Esophagus (tissue), 2 donors: ENCODE measurements around the gene TMEM201. TPM values are rescaled to one million over a fixed set of nuclear protein-coding genes. Genes with fewer than 3 reads are reported as not detected.

Experiments
- H3K27ac ChIP-seq, 2 donors: one replicate each; pipeline ENCODE4 v1.5.1; 2013; ENCODE audit warnings: low read depth in 2 of 2, mild to moderate bottlenecking in 2 of 2, inconsistent platforms in 1 of 2, low read length in 1 of 2, moderate library complexity in 1 of 2
- H3K27me3 ChIP-seq, 2 donors: one replicate each; pipeline ENCODE4 v1.6.1; 2013; ENCODE audit warnings: low read length in 2 of 2, control low read depth in 1 of 2, mild to moderate bottlenecking in 1 of 2; ENCODE audit not compliant: insufficient read depth in 2 of 2, control insufficient read depth in 1 of 2
- H3K36me3 ChIP-seq, 2 donors: one replicate each; pipeline ENCODE4 v1.6.1; 2013; ENCODE audit warnings: low read length in 1 of 2; ENCODE audit not compliant: control insufficient read depth in 2 of 2, insufficient read depth in 2 of 2
- H3K4me1 ChIP-seq, 2 donors: one replicate each; pipeline ENCODE4 v1.6.1; 2013; ENCODE audit warnings: low read length in 1 of 2; ENCODE audit not compliant: control insufficient read depth in 2 of 2, insufficient read depth in 2 of 2
- H3K4me3 ChIP-seq, 2 donors: one replicate each; pipeline ENCODE4 v1.5.1; 2013; ENCODE audit warnings: low read length in 2 of 2, mild to moderate bottlenecking in 2 of 2, low read depth in 1 of 2, moderate library complexity in 1 of 2
- H3K9me3 ChIP-seq, 2 donors: one replicate each; pipeline ENCODE4 v1.6.1; 2013; ENCODE audit warnings: mild to moderate bottlenecking in 2 of 2, low read depth in 1 of 2, low read length in 1 of 2, moderate library complexity in 1 of 2; ENCODE audit not compliant: control insufficient read depth in 2 of 2, insufficient read depth in 1 of 2
- WGBS, 2 donors: extraction: QIAGEN DNeasy Blood & Tissue Kit; methylation state at CpG; one replicate each; pipeline ENCODE4 v1.1.7; 2013; 5-methylcytosine and 5-hydroxymethylcytosine counted together
- polyA plus RNA-seq, 2 donors: library from polyadenylated mRNA; stranded (reverse); fragments of 200-250 nt; gene quantifications; one replicate each; pipeline ENCODE4 v1.2.3, GENCODE V29; 2013
- donor health status: healthy with polysubstance abuse.
- donor health status: Bipolar disorder and iron deficiency.

TMEM201 gene
- 1 to 10 TPM; 4.7 to 6.0 TPM for polyA plus RNA-seq

GRCh38 chr1:9588551-9589143 lies at the start of gene TMEM201:
Gene TMEM201, plus strand, starts transcription at chr1:9588911. Its CDS starts 20 bp downstream, at chr1:9588931.
- Histone ChIP-seq H3K27me3 (no peaks in the 10 kb centered on the region), H3K9me3 (no peaks in the 10 kb centered on the region), H3K27ac (peak within 1 kb of the TSS; percentile 64 to 78), H3K36me3 (no peaks in the 10 kb centered on the region), H3K4me1 (peaks cover 5 to 26% of the 10 kb centered on the region in 2 donors), H3K4me3 (peak within 1 kb of the TSS; percentile 60 to 84)
- WGBS, 2 donors, result 1% methylated on average over 66 to 94 of the region's 94 CpGs

- peaks cover 0 to 8% of the 10 kb centered on the region in 2 donors for H3K4me1 ChIP-seq
- H3K4me3 ChIP-seq, result peak within 1 kb of the TSS; percentile 67 to 84
- H3K36me3 ChIP-seq, result no peaks in the 10 kb centered on the region
- 0 to 1% methylated on average over 92 of the region's 92 CpGs for WGBS, 2 donors
- H3K27me3 ChIP-seq, result no peaks in the 10 kb centered on the region
- H3K9me3 ChIP-seq, result no peaks in the 10 kb centered on the region
- H3K27ac ChIP-seq, result peak within 1 kb of the TSS; percentile 84 to 92
Observed at GRCh38 chr1:9539165-9539828, 49.4 kb upstream of the TMEM201 start, which contains the start of gene SLC25A33. Gene SLC25A33, plus strand, starts transcription at chr1:9539465. Its CDS starts 227 bp downstream, at chr1:9539692.

GRCh38 chr1:9539829-9540550 lies 48.7 kb upstream of the TMEM201 start:
- peak overlapping the region; percentile 67 to 84 for H3K4me3 ChIP-seq
- WGBS, 2 donors, result 4 to 6% methylated on average over 40 to 61 of the region's 61 CpGs
- H3K9me3 ChIP-seq, result no peaks in the 10 kb centered on the region
- H3K36me3 ChIP-seq, result no peaks in the 10 kb centered on the region
- peaks cover 0 to 8% of the 10 kb centered on the region in 2 donors for H3K4me1 ChIP-seq
- H3K27ac ChIP-seq, result peak overlapping the region; percentile 78 to 84
- H3K27me3 ChIP-seq, result no peaks in the 10 kb centered on the region

- WGBS, 2 donors, result 11 to 21% methylated on average over 3 of the region's 3 CpGs
- Histone ChIP-seq H3K36me3 (no peaks in the 10 kb centered on the region), H3K9me3 (peaks cover 0 to 2% of the 10 kb centered on the region in 2 donors), H3K4me1 (peaks cover 0 to 8% of the 10 kb centered on the region in 2 donors), H3K4me3 (no peak overlapping the region), H3K27ac (peak overlapping the region; percentile 18), H3K27me3 (no peaks in the 10 kb centered on the region)
Observed at GRCh38 chr1:9542430-9542829, 46.3 kb upstream of the TMEM201 start.

GRCh38 chr1:9544926-9545325 lies 43.8 kb upstream of the TMEM201 start:
- no peak overlapping the region for H3K4me3 ChIP-seq
- H3K9me3 ChIP-seq, result peaks cover 0 to 2% of the 10 kb centered on the region in 2 donors
- H3K27me3 ChIP-seq, result no peaks in the 10 kb centered on the region
- peaks cover 0 to 4% of the 10 kb centered on the region in 2 donors for H3K4me1 ChIP-seq
- H3K27ac ChIP-seq, result no peak overlapping the region
- 81 to 83% methylated on average over 3 of the region's 3 CpGs for WGBS, 2 donors
- no peaks in the 10 kb centered on the region for H3K36me3 ChIP-seq

- no peaks in the 10 kb centered on the region for H3K27me3 ChIP-seq
- peaks cover 0 to 2% of the 10 kb centered on the region in 2 donors for H3K36me3 ChIP-seq
- no peak overlapping the region for H3K27ac ChIP-seq
- no peaks in the 10 kb centered on the region for H3K4me1 ChIP-seq
- H3K4me3 ChIP-seq, result no peak overlapping the region
- 90 to 96% methylated on average over 6 of the region's 6 CpGs for WGBS, 2 donors
- H3K9me3 ChIP-seq, result peaks cover 0 to 2% of the 10 kb centered on the region in 2 donors
Observed at GRCh38 chr1:9549955-9550546, 38.7 kb upstream of the TMEM201 start.

GRCh38 chr1:9551984-9552383 lies 36.7 kb upstream of the TMEM201 start:
- no peak overlapping the region for H3K4me3 ChIP-seq
- H3K4me1 ChIP-seq, result peaks cover 0 to 6% of the 10 kb centered on the region in 2 donors
- H3K9me3 ChIP-seq, result no peaks in the 10 kb centered on the region
- no peaks in the 10 kb centered on the region for H3K27me3 ChIP-seq
- peaks cover 0 to 2% of the 10 kb centered on the region in 2 donors for H3K36me3 ChIP-seq
- WGBS, 2 donors, result 66 to 74% methylated on average over 1 of the region's 1 CpG
- H3K27ac ChIP-seq, result no peak overlapping the region

- H3K27me3 ChIP-seq, result no peaks in the 10 kb centered on the region
- H3K27ac ChIP-seq, result no peak overlapping the region
- H3K4me1 ChIP-seq, result peaks cover 0 to 6% of the 10 kb centered on the region in 2 donors
- H3K9me3 ChIP-seq, result no peaks in the 10 kb centered on the region
- WGBS, 2 donors, result 77 to 87% methylated on average over 4 of the region's 4 CpGs
- no peak overlapping the region for H3K4me3 ChIP-seq
- peaks cover 0 to 2% of the 10 kb centered on the region in 2 donors for H3K36me3 ChIP-seq
Observed at GRCh38 chr1:9553736-9554144, 35.0 kb upstream of the TMEM201 start.

GRCh38 chr1:9555942-9556341 lies 32.8 kb upstream of the TMEM201 start:
- WGBS, 2 donors, result 83 to 84% methylated on average over 4 of the region's 4 CpGs
- Histone ChIP-seq H3K9me3 (no peaks in the 10 kb centered on the region), H3K4me1 (peaks cover 0 to 6% of the 10 kb centered on the region in 2 donors), H3K4me3 (no peak overlapping the region), H3K27me3 (no peaks in the 10 kb centered on the region), H3K27ac (no peak overlapping the region), H3K36me3 (peaks cover 0 to 2% of the 10 kb centered on the region in 2 donors)
